Ectodermal cell (in vitro differentiated cells): ENCODE measurements around the gene VAV2.

Experiments used
- H3K27ac ChIP-seq: 2 replicates; pipeline ENCODE4 v1.7.0; 2013; ENCODE audit warnings: mild to moderate bottlenecking, low read depth, low read length; ENCODE audit not compliant: insufficient read depth, poor library complexity, severe bottlenecking
- H3K27me3 ChIP-seq: 2 replicates; pipeline ENCODE4 v1.7.0; 2013; ENCODE audit warnings: mild to moderate bottlenecking, low read length; ENCODE audit not compliant: insufficient read depth, control insufficient read depth, poor library complexity, severe bottlenecking
- H3K36me3 ChIP-seq: one replicate; pipeline ENCODE4 v1.7.0; 2013; ENCODE audit warnings: low read length; ENCODE audit not compliant: control insufficient read depth, insufficient read depth
- H3K4me1 ChIP-seq: one replicate; pipeline ENCODE4 v1.7.0; 2013; ENCODE audit warnings: low read length; ENCODE audit not compliant: control insufficient read depth, insufficient read depth
- H3K4me3 ChIP-seq: 2 replicates; pipeline ENCODE4 v1.7.0; 2013; ENCODE audit warnings: low read depth, low read length, control low read depth; ENCODE audit not compliant: insufficient read depth
- H3K9me3 ChIP-seq: 2 replicates; pipeline ENCODE4 v1.7.0; 2013; ENCODE audit warnings: mild to moderate bottlenecking, low read length, moderate library complexity; ENCODE audit not compliant: control insufficient read depth
- WGBS, 2 experiments: methylation state at CpG; one replicate each; pipeline ENCODE4 v1.1.7; 2013; ENCODE audit warnings: missing lambda C conversion rate in 2 of 2; 5-methylcytosine and 5-hydroxymethylcytosine counted together

Gene VAV2

DNA sequence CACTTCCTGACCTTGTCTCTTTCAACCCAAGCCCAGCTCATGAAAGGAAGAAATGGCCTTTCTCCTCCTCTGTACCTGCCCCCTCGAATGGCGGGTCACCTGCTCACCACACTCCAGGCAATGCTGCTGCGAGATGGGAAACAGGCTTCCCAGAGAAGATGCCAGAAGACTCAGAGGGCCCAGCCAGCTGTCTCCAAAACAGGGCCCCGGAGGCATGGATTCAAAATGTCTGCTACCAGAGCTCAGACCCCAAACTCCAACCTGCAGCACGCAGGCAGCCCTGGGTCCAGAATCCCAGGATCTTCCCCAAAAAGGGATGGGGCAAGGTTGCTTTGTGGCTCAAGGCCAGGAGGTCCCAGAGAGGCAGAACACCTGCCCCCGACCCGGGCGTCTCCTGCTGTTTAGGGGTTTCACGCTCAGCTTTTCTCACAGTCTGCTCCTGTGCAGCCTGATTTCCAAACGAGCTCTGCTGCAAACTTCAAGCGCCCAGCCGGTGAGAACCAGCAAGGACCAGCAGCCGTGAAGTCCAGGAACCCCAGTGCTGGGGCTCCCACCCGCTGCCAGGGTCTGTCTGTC lies 42.5 kb downstream of the VAV2 start:
- no peak overlapping the region for H3K4me3 ChIP-seq
- no peaks in the 10 kb centered on the region for H3K36me3 ChIP-seq
- 90 to 92% methylated on average over 14 of the region's 14 CpGs for WGBS, 2 experiments
- no peaks in the 10 kb centered on the region for H3K9me3 ChIP-seq
- peaks cover 6% of the 10 kb centered on the region for H3K4me1 ChIP-seq
- H3K27ac ChIP-seq, result no peak overlapping the region
- H3K27me3 ChIP-seq, result no peaks in the 10 kb centered on the region

DNA sequence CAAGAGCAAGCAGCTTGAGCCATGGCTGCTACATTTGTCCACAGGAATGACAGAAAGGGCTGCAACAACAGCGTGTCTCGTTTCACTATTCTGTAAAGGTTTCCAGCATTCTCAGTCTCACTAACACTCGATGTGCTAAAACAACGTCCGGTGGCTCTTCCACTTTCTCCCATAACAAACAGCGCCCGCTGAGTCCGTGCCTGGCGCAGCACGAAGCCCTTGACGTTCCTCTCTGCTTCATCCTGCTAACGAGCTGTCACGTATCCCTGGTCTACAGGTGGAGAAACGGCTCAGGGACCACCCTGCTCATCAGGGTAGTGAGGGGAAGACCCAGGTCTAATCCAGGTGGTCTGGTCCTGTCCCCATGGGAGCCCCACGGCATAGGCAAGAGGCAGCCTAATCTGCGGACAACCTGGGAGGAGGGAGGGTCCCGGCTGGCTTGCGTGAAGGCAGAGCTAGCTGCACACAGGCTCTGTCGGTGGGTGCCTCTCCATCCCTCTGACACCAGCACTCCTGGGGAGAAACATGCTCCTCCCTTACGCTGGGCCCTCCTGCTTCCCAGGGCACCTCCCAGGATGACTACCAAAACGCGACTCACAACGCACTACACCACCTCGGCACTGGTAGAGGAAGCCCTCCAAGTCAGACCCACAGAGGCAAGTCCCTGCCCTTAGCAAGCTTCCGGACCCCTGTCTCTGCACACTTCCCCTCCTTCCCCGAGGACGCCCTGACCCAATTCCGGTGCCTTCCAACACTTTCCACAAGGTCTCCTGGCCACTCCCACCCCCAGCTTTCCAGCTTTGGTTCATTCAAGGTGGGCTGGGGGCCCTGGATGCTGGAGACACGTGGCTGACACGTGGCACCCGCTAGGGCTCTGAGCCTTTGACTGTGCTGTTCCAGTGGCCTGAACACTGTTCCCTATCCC lies 43.3 kb downstream of the VAV2 start:
- Histone ChIP-seq H3K36me3 (no peaks in the 10 kb centered on the region), H3K4me3 (no peak overlapping the region), H3K4me1 (peaks cover 13% of the 10 kb centered on the region), H3K27ac (no peak overlapping the region), H3K27me3 (no peaks in the 10 kb centered on the region), H3K9me3 (no peaks in the 10 kb centered on the region)
- WGBS, 2 experiments, result 92% methylated on average over 31 of the region's 31 CpGs

DNA sequence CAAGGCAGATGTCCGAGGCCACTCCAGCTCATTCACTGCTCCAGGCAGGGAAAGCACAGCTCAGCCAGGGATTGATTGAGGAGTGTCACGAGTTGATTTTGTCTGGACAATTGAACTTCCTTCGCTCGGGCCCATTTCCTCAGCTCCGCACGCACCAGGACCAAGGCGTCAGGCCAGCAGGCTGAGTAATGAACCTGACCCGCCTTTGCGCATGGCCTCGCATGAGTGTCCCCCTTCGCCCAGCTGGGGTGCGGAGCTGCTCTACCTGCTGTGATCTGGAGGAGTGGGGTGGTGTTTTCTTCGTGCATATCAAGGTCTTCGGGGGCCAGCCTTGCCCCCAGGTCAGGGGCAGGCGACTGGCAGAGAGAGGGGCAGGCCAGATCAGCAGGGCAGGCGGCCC lies 44.0 kb downstream of the VAV2 start:
- Histone ChIP-seq H3K27me3 (no peaks in the 10 kb centered on the region), H3K36me3 (no peaks in the 10 kb centered on the region), H3K9me3 (no peaks in the 10 kb centered on the region), H3K27ac (no peak overlapping the region), H3K4me3 (no peak overlapping the region), H3K4me1 (peaks cover 20% of the 10 kb centered on the region)
- WGBS, 2 experiments, result 85 to 88% methylated on average over 16 of the region's 16 CpGs

DNA sequence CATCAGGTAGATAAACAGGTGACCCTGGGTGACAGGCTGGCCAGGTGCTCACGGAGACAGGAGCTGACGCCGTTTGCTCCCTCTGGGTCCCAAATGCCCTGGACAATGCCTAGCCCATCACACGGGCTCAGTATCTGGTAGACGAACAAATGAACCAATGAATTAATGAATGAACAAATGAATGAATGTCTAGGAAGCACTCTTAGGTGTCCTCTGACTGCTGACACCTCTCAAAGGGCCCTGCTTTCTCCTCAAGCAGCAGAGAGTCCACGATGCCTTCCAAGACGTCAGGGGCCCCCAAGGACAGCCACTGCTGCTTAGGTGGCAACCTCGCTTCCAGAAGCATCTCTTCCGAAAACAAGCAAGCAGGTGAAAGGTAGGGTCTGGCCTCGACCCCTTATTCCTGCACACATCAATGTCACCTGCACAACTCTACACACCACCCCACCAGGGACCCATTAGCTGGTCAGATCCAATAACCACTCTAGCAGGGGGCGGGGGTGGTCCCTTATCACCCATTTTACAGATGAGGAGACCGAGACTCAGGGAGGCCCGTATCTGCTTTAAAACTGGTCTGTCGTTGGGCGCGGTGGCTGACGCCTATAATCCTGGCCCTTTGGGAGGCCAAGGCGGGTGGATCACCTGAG lies 45.2 kb downstream of the VAV2 start:
- Histone ChIP-seq H3K27ac (no peak overlapping the region), H3K36me3 (no peaks in the 10 kb centered on the region), H3K9me3 (no peaks in the 10 kb centered on the region), H3K4me1 (peaks cover 29% of the 10 kb centered on the region), H3K27me3 (no peaks in the 10 kb centered on the region), H3K4me3 (no peak overlapping the region)
- WGBS, 2 experiments, result 88 to 91% methylated on average over 18 of the region's 18 CpGs

DNA sequence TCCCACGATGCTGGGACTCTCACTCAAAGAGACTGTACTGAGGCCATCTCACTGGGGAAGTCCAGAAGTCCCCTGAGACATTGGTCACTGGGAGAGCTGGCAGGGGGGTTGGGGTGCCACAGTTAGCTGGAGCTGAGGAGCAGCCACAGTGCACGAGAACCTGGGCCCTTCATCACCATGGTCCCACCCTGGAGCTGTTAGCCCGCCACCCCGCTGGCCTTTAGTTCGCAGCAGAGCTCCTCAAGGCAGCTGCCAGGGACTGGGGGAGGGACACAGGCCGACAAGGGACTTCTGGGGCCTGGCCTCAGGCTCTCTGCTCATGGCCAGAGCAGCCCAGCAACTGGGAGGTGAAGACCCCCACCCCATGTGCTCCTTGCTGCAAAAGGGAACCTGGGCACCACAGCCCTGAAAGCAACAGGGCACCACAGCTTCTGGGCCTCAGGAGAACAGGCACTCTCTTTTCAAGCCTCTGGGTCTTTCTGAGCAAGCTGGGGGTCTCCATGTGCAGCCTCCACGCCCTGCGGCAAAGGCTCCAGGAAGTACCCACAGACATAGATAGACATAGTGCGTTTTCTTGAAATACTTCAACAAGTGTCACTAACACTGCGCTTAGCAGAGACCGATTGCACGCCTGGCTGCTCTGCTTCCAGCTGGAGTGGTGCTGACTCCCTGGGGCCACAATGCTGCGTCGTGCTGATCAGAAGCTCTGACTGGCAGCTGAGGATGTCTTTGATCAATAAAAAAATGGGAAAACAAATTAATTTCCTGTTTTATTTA lies 46.0 kb downstream of the VAV2 start:
- 90 to 95% methylated on average over 14 of the region's 14 CpGs for WGBS, 2 experiments
- no peaks in the 10 kb centered on the region for H3K27me3 ChIP-seq
- H3K4me1 ChIP-seq, result peaks cover 29% of the 10 kb centered on the region
- no peak overlapping the region for H3K27ac ChIP-seq
- H3K36me3 ChIP-seq, result no peaks in the 10 kb centered on the region
- no peak overlapping the region for H3K4me3 ChIP-seq
- no peaks in the 10 kb centered on the region for H3K9me3 ChIP-seq

DNA sequence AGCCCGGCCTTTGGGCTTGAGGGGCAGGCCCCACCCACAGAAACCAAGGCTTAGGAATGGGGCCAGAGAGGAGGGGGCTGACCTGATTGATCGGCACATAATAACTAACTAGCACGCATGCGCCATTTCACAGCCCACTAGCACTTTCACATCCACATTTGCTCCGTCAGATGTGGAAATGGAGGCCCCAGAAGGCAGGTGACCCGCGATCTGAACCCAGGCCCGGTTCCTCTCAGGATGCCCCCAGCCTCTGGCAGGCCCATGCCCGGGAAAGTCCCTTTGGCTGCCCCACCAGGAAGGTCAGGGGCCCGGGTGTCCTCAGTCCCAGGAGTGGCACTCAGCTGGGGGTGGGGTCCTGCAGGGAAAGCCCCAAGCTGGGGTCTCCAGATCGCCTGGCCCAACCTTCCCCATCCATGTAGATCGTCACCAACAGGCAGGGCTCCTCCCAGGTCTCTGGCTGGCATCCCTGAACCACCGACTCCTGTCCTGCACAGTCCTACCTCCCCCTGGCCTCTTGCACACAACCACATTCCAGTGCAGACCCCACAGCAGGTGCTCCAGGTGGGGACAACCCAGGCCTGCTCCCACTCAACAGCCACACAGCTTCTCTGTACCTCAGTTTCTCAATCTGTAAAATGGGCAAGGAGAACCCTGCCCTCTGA lies 46.7 kb downstream of the VAV2 start:
- Histone ChIP-seq H3K27me3 (no peaks in the 10 kb centered on the region), H3K9me3 (no peaks in the 10 kb centered on the region), H3K4me3 (no peak overlapping the region), H3K4me1 (peaks cover 34% of the 10 kb centered on the region), H3K36me3 (no peaks in the 10 kb centered on the region), H3K27ac (no peak overlapping the region)
- 87 to 88% methylated on average over 13 of the region's 13 CpGs for WGBS, 2 experiments

DNA sequence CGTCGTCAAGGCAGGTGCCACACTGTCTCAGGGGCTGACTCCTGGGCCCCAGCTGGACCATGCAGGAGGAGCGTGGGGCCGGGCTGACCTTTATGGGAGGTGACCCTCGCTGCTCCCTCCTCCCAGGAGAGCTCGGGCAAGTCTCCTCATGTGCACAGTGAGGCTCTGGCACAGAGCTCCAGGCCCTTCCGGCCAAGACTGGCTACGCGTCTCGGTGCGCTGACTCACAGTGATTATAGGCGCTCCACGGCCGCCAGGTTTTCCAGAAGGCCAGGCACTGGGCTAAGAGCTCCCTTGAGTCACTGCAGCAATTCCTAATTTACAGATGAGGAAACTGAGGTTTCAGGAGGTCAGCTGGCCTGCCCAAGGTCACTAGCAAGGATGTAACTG lies 47.4 kb downstream of the VAV2 start:
- no peak overlapping the region for H3K4me3 ChIP-seq
- peaks cover 39% of the 10 kb centered on the region for H3K4me1 ChIP-seq
- H3K36me3 ChIP-seq, result no peaks in the 10 kb centered on the region
- 93 to 96% methylated on average over 14 of the region's 14 CpGs for WGBS, 2 experiments
- H3K27ac ChIP-seq, result no peak overlapping the region
- no peaks in the 10 kb centered on the region for H3K9me3 ChIP-seq
- H3K27me3 ChIP-seq, result no peaks in the 10 kb centered on the region

DNA sequence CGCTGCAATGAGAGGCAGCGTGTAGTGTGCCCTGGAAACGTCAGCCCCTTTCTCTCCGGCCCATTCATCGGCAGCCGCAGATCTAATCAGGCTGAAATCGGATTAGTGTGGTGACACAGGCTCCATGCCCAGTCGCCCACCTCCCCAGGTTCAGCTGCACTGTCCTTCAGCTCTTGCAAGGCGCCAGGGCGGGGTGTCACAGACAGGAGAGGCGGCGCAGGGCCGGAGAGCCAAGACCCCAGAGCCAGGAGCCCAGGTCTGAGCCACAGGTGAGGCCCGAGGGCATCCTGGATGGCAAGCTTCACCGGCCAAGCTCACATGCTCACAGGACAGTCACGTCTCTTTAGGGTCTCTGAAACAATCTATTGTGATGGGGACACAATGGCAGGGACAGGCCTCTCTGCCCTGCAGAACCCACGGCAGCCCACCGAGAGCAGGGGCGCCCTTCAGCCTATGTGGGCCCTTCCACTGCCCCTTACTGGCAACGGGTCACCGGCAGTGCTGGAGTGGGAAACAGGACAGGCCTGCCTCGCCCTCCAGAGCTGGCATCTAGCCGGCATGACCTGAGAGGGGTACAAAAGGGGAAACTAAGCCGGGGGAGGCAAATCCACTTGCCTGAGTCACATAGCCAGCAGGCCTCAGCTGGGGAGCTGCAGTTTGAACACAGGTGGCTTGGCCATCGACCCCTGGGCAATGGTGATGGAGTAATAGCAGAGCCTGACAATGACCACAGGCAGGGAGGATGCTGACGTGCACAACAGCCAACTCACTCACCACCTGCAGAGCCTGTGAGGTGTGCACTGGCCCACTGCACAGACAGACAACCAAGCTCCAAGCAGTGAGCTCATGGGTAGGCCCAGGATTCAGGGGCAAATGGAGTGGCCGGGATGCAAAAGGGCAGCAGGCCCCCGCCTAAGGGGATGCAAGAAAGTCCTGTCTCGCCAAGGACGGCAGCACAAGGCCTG lies 48.1 kb downstream of the VAV2 start:
- Histone ChIP-seq H3K36me3 (no peaks in the 10 kb centered on the region), H3K27me3 (no peaks in the 10 kb centered on the region), H3K4me3 (no peak overlapping the region), H3K27ac (peak overlapping the region; percentile 50), H3K9me3 (no peaks in the 10 kb centered on the region), H3K4me1 (peaks cover 46% of the 10 kb centered on the region)
- WGBS, 2 experiments, result 81 to 84% methylated on average over 30 of the region's 30 CpGs
